B cell (primary cell): ENCODE results near the gene PPP1R14B. TPM values are rescaled to one million over a fixed set of nuclear protein-coding genes. Genes with fewer than 3 reads are reported as not detected.

Experiments used
- ATAC-seq: fragments of 200-7000 bp; cut with Tn5 transposase; one replicate; pipeline ENCODE4 v1.10.0; 2021; ENCODE audit warnings: low read depth, mild to moderate bottlenecking, moderate number of reproducible peaks, moderate library complexity
- CTCF ChIA-PET: fragments of 350-600 bp; sonication (Branson Sonifier 250); formaldehyde crosslinking; loops from one replicate; lab custom pipeline; 2021; ENCODE audit warnings: antibody characterized with exemption, inconsistent platforms; lab: Charles Lee
- POLR2A ChIA-PET: fragments of 350-600 bp; sonication (Branson Sonifier 250); formaldehyde crosslinking; loops from one replicate; lab custom pipeline; 2021; ENCODE audit warnings: antibody characterized with exemption; lab: Charles Lee
- DNase-seq: peaks from one replicate; pipeline ENCODE4 v3.0.0; 2013
- H2AFZ ChIP-seq: 2 replicates; pipeline ENCODE4 v1.6.1; 2012; ENCODE audit warnings: mild to moderate bottlenecking, low read depth, low read length; ENCODE audit not compliant: insufficient read depth, poor library complexity, severe bottlenecking
- H3K27ac ChIP-seq, 2 donors: 1 replicate in 1 of 2; 2 replicates in 1 of 2; pipeline ENCODE4 v1.5.1; 2012 to 2013; ENCODE audit warnings: low read length in 2 of 2, mild to moderate bottlenecking in 2 of 2, moderate library complexity in 1 of 2
- H3K27me3 ChIP-seq, 4 experiments: fragments of 200-600 bp in 1 of 4; sonication (generic) in 1 of 4; replicated peaks in 1 of 4; 1 replicate in 2 of 4; 2 replicates in 2 of 4; pipeline versions ENCODE4 v1.6.1 to v1.7.0; 2013 to 2016; ENCODE audit warnings: low read length in 3 of 4, mild to moderate bottlenecking in 2 of 4, mixed read lengths in 1 of 4, moderate library complexity in 1 of 4; ENCODE audit not compliant: insufficient read depth in 4 of 4, control insufficient read depth in 3 of 4; ENCODE audit errors: control extremely low read depth in 1 of 4
- H3K36me3 ChIP-seq, 2 experiments: replicated peaks in 1 of 2; 1 replicate in 1 of 2; 2 replicates in 1 of 2; pipeline versions ENCODE4 v1.6.1 to v1.7.1; 2013; ENCODE audit warnings: low read length in 1 of 2; ENCODE audit not compliant: insufficient read depth in 2 of 2, control insufficient read depth in 1 of 2; ENCODE audit errors: control extremely low read depth in 1 of 2, extremely low read depth in 1 of 2
- H3K4me1 ChIP-seq, 2 donors: fragments of 200-600 bp in 1 of 2; sonication (generic) in 1 of 2; 1 replicate in 1 of 2; 2 replicates in 1 of 2; pipeline versions ENCODE4 v1.5.1 to v1.6.1; 2013 to 2017; ENCODE audit warnings: low read length in 2 of 2; ENCODE audit not compliant: control insufficient read depth in 2 of 2, insufficient read depth in 2 of 2
- H3K4me2 ChIP-seq: replicated peaks from 2 replicates; pipeline ENCODE3; 2012; ENCODE audit warnings: mild to moderate bottlenecking, low read depth, low read length; ENCODE audit not compliant: poor library complexity, severe bottlenecking
- H3K4me3 ChIP-seq, 5 experiments: fragments of 200-600 bp in 1 of 5; sonication (generic) in 1 of 5; 1 replicate in 3 of 5; 2 replicates in 2 of 5; pipeline versions ENCODE4 v1.5.1 to v1.7.0; 2011 to 2016; ENCODE audit warnings: low read length in 4 of 5, mild to moderate bottlenecking in 4 of 5, low read depth in 2 of 5, control low read depth in 1 of 5, moderate library complexity in 1 of 5; ENCODE audit not compliant: insufficient read depth in 1 of 5; ENCODE audit errors: control extremely low read depth in 1 of 5, extremely low read depth in 1 of 5
- H3K79me2 ChIP-seq: fragments of 200-600 bp; sonication (generic); one replicate; pipeline ENCODE4 v1.6.0; 2016; ENCODE audit warnings: low read length; ENCODE audit not compliant: control insufficient read depth, insufficient read depth
- H3K9ac ChIP-seq: fragments of 200-600 bp; sonication (generic); 2 replicates; pipeline ENCODE4 v1.6.1; 2017; ENCODE audit warnings: mild to moderate bottlenecking, low read length, moderate library complexity
- H3K9me3 ChIP-seq, 3 donors: one replicate each; pipeline versions ENCODE4 v1.6.1 to v1.7.1; 2013; ENCODE audit warnings: low read length in 2 of 3; ENCODE audit not compliant: control insufficient read depth in 2 of 3, insufficient read depth in 1 of 3; ENCODE audit errors: control extremely low read depth in 1 of 3
- H4K20me1 ChIP-seq: 2 replicates; pipeline ENCODE4 v1.6.0; 2012; ENCODE audit warnings: mild to moderate bottlenecking, low read length; ENCODE audit not compliant: insufficient read depth, control insufficient read depth, poor library complexity, severe bottlenecking
- H3K27ac Mint-ChIP-seq: one replicate; pipeline ENCODE4 v1.8.0; 2021; ENCODE audit warnings: mixed read lengths
- H3K27me3 Mint-ChIP-seq: one replicate; pipeline ENCODE4 v1.8.0; 2021; ENCODE audit warnings: mixed read lengths
- H3K4me1 Mint-ChIP-seq: one replicate; pipeline ENCODE4 v1.8.0; 2021; ENCODE audit warnings: mixed read lengths
- H3K4me3 Mint-ChIP-seq: one replicate; pipeline ENCODE4 v1.8.0; 2021; ENCODE audit warnings: mixed read lengths
- H3K9me3 Mint-ChIP-seq: one replicate; pipeline ENCODE4 v1.8.0; 2022; ENCODE audit warnings: mixed read lengths; ENCODE audit not compliant: insufficient read depth
- CTCF ChIP-seq: fragments of 200-600 bp; IDR thresholded peaks from one replicate; pipeline ENCODE4 v1.8.0; 2022; ENCODE audit warnings: antibody characterized with exemption, mild to moderate bottlenecking
- EZH2 ChIP-seq: IDR thresholded peaks from 2 replicates; pipeline ENCODE4 v1.6.1; 2012; ENCODE audit warnings: borderline replicate concordance, low read depth, mild to moderate bottlenecking, moderate library complexity, low read length; ENCODE audit not compliant: insufficient read depth, poor library complexity, severe bottlenecking
- WGBS: methylation state at CpG from one replicate; pipeline ENCODE4 v1.1.5; 2013; ENCODE audit warnings: missing lambda C conversion rate; ENCODE audit not compliant: insufficient coverage; 5-methylcytosine and 5-hydroxymethylcytosine counted together
- intact Hi-C: fragments of 100-400 bp; cut with micrococcal nuclease; formaldehyde crosslinking; loops from one replicate; pipeline ENCODE4 v1.10.0; 2022
- polyA plus RNA-seq: library from polyadenylated mRNA; depleted of rRNA; stranded (reverse); fragments of >200 nt; gene quantifications from 2 replicates; pipeline ENCODE4 v1.2.3, GENCODE V29; 2012
- total RNA-seq, 2 donors: library from RNA; stranded (reverse); fragments of 120-200 nt in 1 of 2; gene quantifications; 1 replicate in 1 of 2; 2 replicates in 1 of 2; pipeline versions ENCODE4 v1.2.3 to v1.2.4, GENCODE V29; 2013 to 2022

Gene PPP1R14B
- total and polyA plus RNA-seq, 2 donors (not counting 1 experiment from before 2014, with no cell fraction given) = 41.2 to 51.0 TPM

GRCh38 chr11:64296236-64296635 is 49.5 kb upstream of the PPP1R14B start:
- Mint-ChIP-seq H3K4me1 (peaks cover 24% of the 10 kb centered on the region), H3K27ac (no peak overlapping the region), H3K27me3 (peaks cover 61% of the 10 kb centered on the region), H3K9me3 (no peaks in the 10 kb centered on the region), H3K4me3 (no peak overlapping the region)
- Histone ChIP-seq H3K4me3 (no peak overlapping the region), H3K27ac (no peak overlapping the region), H3K4me2 (no peak overlapping the region), H3K36me3 (no peaks in the 10 kb centered on the region), H3K9me3 (peaks cover 0 to 30% (median 0%) of the 10 kb centered on the region in 3 donors), H3K9ac (no peak overlapping the region), H3K4me1 (peaks cover 31 to 54% of the 10 kb centered on the region in 2 donors), H2AFZ (no peak overlapping the region), H3K27me3 (peaks cover 0 to 91% (median 66%) of the 10 kb centered on the region in 4 experiments), H4K20me1 (peaks cover 25% of the 10 kb centered on the region), H3K79me2 (no peaks in the 10 kb centered on the region)
- DNase-seq = no peak
- ChIA-PET POLR2A (interaction anchor here (0.6 kb wide), 1 partner anchor 435 kb away, joined by 6 read pairs; no protein-coding TSS in a partner anchor), CTCF (interaction anchor here (1.7 kb wide), 1 partner anchor 91 kb away, joined by 5 read pairs; no protein-coding TSS in a partner anchor)
- intact Hi-C loops = no loop called here
- TF ChIP-seq EZH2 (no peak), CTCF (no peak)
- no peak for ATAC-seq
- WGBS = 57% methylated on average over 1 of the region's 1 CpG

GRCh38 chr11:64295760-64296159 is 49.0 kb upstream of the PPP1R14B start:
- DNase-seq = no peak
- Histone ChIP-seq H3K4me3 (no peak overlapping the region), H3K27me3 (peaks cover 0 to 91% (median 66%) of the 10 kb centered on the region in 4 experiments), H3K4me2 (no peak overlapping the region), H2AFZ (no peak overlapping the region), H3K9ac (no peak overlapping the region), H3K27ac (no peak overlapping the region), H3K79me2 (no peaks in the 10 kb centered on the region), H4K20me1 (peaks cover 26% of the 10 kb centered on the region), H3K9me3 (peaks cover 0 to 32% (median 0%) of the 10 kb centered on the region in 3 donors), H3K4me1 (peaks cover 28 to 56% of the 10 kb centered on the region in 2 donors), H3K36me3 (no peaks in the 10 kb centered on the region)
- no peak overlapping the region for H3K4me3 Mint-ChIP-seq
- H3K4me1 Mint-ChIP-seq = peaks cover 22% of the 10 kb centered on the region
- H3K27me3 Mint-ChIP-seq = peaks cover 59% of the 10 kb centered on the region
- WGBS = 67% methylated on average over 1 of the region's 4 CpGs
- TF ChIP-seq CTCF (no peak), EZH2 (no peak)
- no peak overlapping the region for H3K27ac Mint-ChIP-seq
- ChIA-PET POLR2A (interaction anchor here (0.7 kb wide), 1 partner anchor 1279 kb away, joined by 10 read pairs; no protein-coding TSS in a partner anchor), CTCF (interaction anchor here (0.5 kb wide), 1 partner anchor 1728 kb away, joined by 3 read pairs; no protein-coding TSS in a partner anchor)
- no peak for ATAC-seq
- H3K9me3 Mint-ChIP-seq = no peaks in the 10 kb centered on the region
- intact Hi-C loops = no loop called here
